ENCODE data around the gene PPP4R2.

- TF ChIP-seq CTCF (IDR thresholded peaks at IDR 0.05; ENCODE audit: extremely low read depth in 1 of 2, insufficient read depth in 1 of 2, low read depth in 1 of 2, low read length in 2 of 2): no peak
- TF ChIP-seq POLR2A (IDR thresholded peaks at IDR 0.05; ENCODE audit: low read depth, low read length): no peak
- TF ChIP-seq GATA2 (IDR thresholded peaks at IDR 0.05; ENCODE audit: insufficient read depth, insufficient read length, low read depth, low read length): no peak
- no peak for TF ChIP-seq EZH2 (IDR thresholded peaks at IDR 0.05; ENCODE audit: borderline replicate concordance, low read depth, low read length, severe bottlenecking)
- no peak for TF ChIP-seq POLR2AphosphoS5 (IDR thresholded peaks at IDR 0.05; ENCODE audit: insufficient read depth, low read depth, low read length)
- TF ChIP-seq, protein P1, sequence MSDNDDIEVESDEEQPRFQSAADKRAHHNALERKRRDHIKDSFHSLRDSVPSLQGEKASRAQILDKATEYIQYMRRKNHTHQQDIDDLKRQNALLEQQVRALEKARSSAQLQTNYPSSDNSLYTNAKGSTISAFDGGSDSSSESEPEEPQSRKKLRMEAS (IDR thresholded peaks at IDR 0.05; ENCODE audit: insufficient read depth, insufficient read length): no peak
- no peak for TF ChIP-seq JUN (IDR thresholded peaks at IDR 0.05; ENCODE audit: borderline replicate concordance, insufficient read depth, insufficient read length, low read depth)
- TF ChIP-seq MYC (IDR thresholded peaks at IDR 0.05; ENCODE audit: low read depth, low read length): no peak
- no peak for TF ChIP-seq FOS (IDR thresholded peaks at IDR 0.05; ENCODE audit: borderline replicate concordance, insufficient read depth, low read length)
Measured at GRCh38 chr3:73107676-73108187, 111.1 kb downstream of the PPP4R2 start.

Data from endothelial cell of umbilical vein (primary cell).